Thyroid gland (tissue), 4 donors: Measurements from ENCODE around the gene NPPA. TPM values are rescaled to one million over a fixed set of nuclear protein-coding genes. Genes with fewer than 3 reads are reported as not detected.

ENCODE experiments used
- DNase-seq, 2 donors: peaks; one replicate each; pipeline ENCODE4 v3.0.0-alpha.2; 2019
- H3K27ac ChIP-seq, 3 donors: fragments of 200-600 bp; sonication (generic); 1 replicate in 2 of 3; 2 replicates in 1 of 3; pipeline ENCODE4 v1.5.1; 2016 to 2019; ENCODE audit warnings: mild to moderate bottlenecking in 1 of 3, moderate library complexity in 1 of 3
- H3K27me3 ChIP-seq: fragments of 200-600 bp; sonication (generic); one replicate; pipeline ENCODE4 v1.5.1; 2019
- H3K36me3 ChIP-seq, 2 donors: fragments of 200-600 bp; sonication (generic); one replicate each; pipeline ENCODE4 v1.5.1; 2016 to 2019
- H3K4me1 ChIP-seq, 2 donors: fragments of 200-600 bp; sonication (generic); one replicate each; pipeline ENCODE4 v1.5.1; 2017 to 2019
- H3K4me3 ChIP-seq, 3 donors: fragments of 200-600 bp; sonication (generic); replicated peaks in 1 of 3; 1 replicate in 2 of 3; 2 replicates in 1 of 3; pipeline ENCODE4 v1.5.1; 2016; ENCODE audit warnings: mild to moderate bottlenecking in 1 of 3
- H3K9me3 ChIP-seq: fragments of 200-600 bp; sonication (generic); one replicate; pipeline ENCODE4 v1.5.1; 2017
- CTCF ChIP-seq, 6 experiments: fragments of 200-600 bp in 3 of 6; fragments of 450-650 bp in 3 of 6; sonication (generic) in 3 of 6; IDR thresholded peaks; one replicate each; pipeline ENCODE4 v1.5.1; 2016 to 2019; ENCODE audit warnings: antibody characterized with exemption in 6 of 6, mild to moderate bottlenecking in 2 of 6, inconsistent platforms in 1 of 6, moderate library complexity in 1 of 6
- POLR2A ChIP-seq, 2 donors: fragments of 450-650 bp; IDR thresholded peaks; one replicate each; pipeline ENCODE4 v1.6.1; 2017; ENCODE audit warnings: antibody characterized with exemption in 2 of 2, mild to moderate bottlenecking in 2 of 2, moderate library complexity in 1 of 2
- WGBS, 2 donors: methylation state at CpG; one replicate each; pipeline ENCODE4 v1.1.5; 2017; 5-methylcytosine and 5-hydroxymethylcytosine counted together
- intact Hi-C: fragments of 100-400 bp; cut with DNase I; formaldehyde crosslinking; loops from one replicate; pipeline ENCODE4 v1.15.1; 2023
- total RNA-seq, 4 donors: library from RNA; depleted of rRNA; stranded (reverse); fragments of >200 nt; gene quantifications; one replicate each; pipeline ENCODE4 v1.2.3, GENCODE V29; 2016

NPPA gene
- total RNA-seq, 4 donors from 2014 or later: not detected

GRCh38 chr1:11855430-11855829 is 7.8 kb upstream of the NPPA start:
- DNase-seq: no peak
- Histone ChIP-seq H3K36me3 (no peaks in the 10 kb centered on the region), H3K4me3 (no peak overlapping the region), H3K9me3 (no peaks in the 10 kb centered on the region), H3K27me3 (peaks cover 4% of the 10 kb centered on the region), H3K27ac (no peak overlapping the region), H3K4me1 (no peaks in the 10 kb centered on the region)
- no peak for TF ChIP-seq POLR2A (IDR thresholded peaks at IDR 0.05)
- no peak for TF ChIP-seq CTCF (IDR thresholded peaks at IDR 0.05)
- WGBS, 2 donors: 60 to 66% methylated on average over 8 of the region's 8 CpGs
- intact Hi-C loops: no loop called here

- no peak for TF ChIP-seq CTCF (IDR thresholded peaks at IDR 0.05)
- no peak for TF ChIP-seq POLR2A (IDR thresholded peaks at IDR 0.05)
- H3K27me3 ChIP-seq: peaks cover 4% of the 10 kb centered on the region
Measured at GRCh38 chr1:11854519-11854918, 6.9 kb upstream of the NPPA start.

GRCh38 chr1:11851180-11851579 is 3.6 kb upstream of the NPPA start:
- no peak for TF ChIP-seq CTCF (IDR thresholded peaks at IDR 0.05)
- TF ChIP-seq POLR2A (IDR thresholded peaks at IDR 0.05): no peak
- H3K4me3 ChIP-seq: no peak overlapping the region
- H3K36me3 ChIP-seq: no peaks in the 10 kb centered on the region
- intact Hi-C loops: no loop called here
- H3K27me3 ChIP-seq: no peaks in the 10 kb centered on the region
- no peaks in the 10 kb centered on the region for H3K4me1 ChIP-seq
- 75 to 79% methylated on average over 7 of the region's 7 CpGs for WGBS, 2 donors
- no peaks in the 10 kb centered on the region for H3K9me3 ChIP-seq
- H3K27ac ChIP-seq: no peak overlapping the region
- DNase-seq: no peak

More at GRCh38 chr1:11854519-11854918, 6.9 kb upstream of the NPPA start:
- no peak for DNase-seq
- Histone ChIP-seq H3K27ac (no peak overlapping the region), H3K36me3 (no peaks in the 10 kb centered on the region), H3K4me1 (no peaks in the 10 kb centered on the region), H3K4me3 (no peak overlapping the region), H3K9me3 (no peaks in the 10 kb centered on the region)
- intact Hi-C loops: no loop called here
- 44 to 60% methylated on average over 8 of the region's 8 CpGs for WGBS, 2 donors

GRCh38 chr1:11850156-11850555 is 2.6 kb upstream of the NPPA start:
- no peak for TF ChIP-seq CTCF (IDR thresholded peaks at IDR 0.05)
- no peak for TF ChIP-seq POLR2A (IDR thresholded peaks at IDR 0.05)
- Histone ChIP-seq H3K9me3 (no peaks in the 10 kb centered on the region), H3K27ac (no peak overlapping the region), H3K27me3 (no peaks in the 10 kb centered on the region), H3K4me3 (no peak overlapping the region), H3K4me1 (no peaks in the 10 kb centered on the region), H3K36me3 (no peaks in the 10 kb centered on the region)
- WGBS, 2 donors: 48 to 68% methylated on average over 11 of the region's 11 CpGs
- DNase-seq: no peak
- intact Hi-C loops: no loop called here

GRCh38 chr1:11848373-11848700 is 754 bp upstream of the NPPA start:
- peaks cover 7 to 10% of the 10 kb centered on the region in 2 donors for H3K36me3 ChIP-seq
- H3K9me3 ChIP-seq: no peaks in the 10 kb centered on the region
- TF ChIP-seq CTCF (IDR thresholded peaks at IDR 0.05) (no peak), POLR2A (IDR thresholded peaks at IDR 0.05) (no peak)
- DNase-seq: no peak
- H3K4me1 ChIP-seq: no peaks in the 10 kb centered on the region
- no peaks in the 10 kb centered on the region for H3K27me3 ChIP-seq
- no peak overlapping the region for H3K4me3 ChIP-seq
- intact Hi-C loops: no loop called here
- 78 to 83% methylated on average over 9 of the region's 9 CpGs for WGBS, 2 donors
- H3K27ac ChIP-seq: no peak overlapping the region
